GM21390 (cell line): ENCODE results near the gene EML1.
A peak's percentile ranks its signal among the peaks of the same experiment; 100 is the strongest.
"Not testable (repeated sequence)": the region's sequence is repeated elsewhere in the genome, so short reads cannot be mapped to it uniquely, and the experiment has no call there.

ENCODE experiments used
- ATAC-seq: cut with Tn5 transposase; IDR thresholded peaks from one replicate; pipeline ENCODE4 v1.9.1; 2021; ENCODE audit not compliant: unreplicated experiment

EML1 gene

DNA sequence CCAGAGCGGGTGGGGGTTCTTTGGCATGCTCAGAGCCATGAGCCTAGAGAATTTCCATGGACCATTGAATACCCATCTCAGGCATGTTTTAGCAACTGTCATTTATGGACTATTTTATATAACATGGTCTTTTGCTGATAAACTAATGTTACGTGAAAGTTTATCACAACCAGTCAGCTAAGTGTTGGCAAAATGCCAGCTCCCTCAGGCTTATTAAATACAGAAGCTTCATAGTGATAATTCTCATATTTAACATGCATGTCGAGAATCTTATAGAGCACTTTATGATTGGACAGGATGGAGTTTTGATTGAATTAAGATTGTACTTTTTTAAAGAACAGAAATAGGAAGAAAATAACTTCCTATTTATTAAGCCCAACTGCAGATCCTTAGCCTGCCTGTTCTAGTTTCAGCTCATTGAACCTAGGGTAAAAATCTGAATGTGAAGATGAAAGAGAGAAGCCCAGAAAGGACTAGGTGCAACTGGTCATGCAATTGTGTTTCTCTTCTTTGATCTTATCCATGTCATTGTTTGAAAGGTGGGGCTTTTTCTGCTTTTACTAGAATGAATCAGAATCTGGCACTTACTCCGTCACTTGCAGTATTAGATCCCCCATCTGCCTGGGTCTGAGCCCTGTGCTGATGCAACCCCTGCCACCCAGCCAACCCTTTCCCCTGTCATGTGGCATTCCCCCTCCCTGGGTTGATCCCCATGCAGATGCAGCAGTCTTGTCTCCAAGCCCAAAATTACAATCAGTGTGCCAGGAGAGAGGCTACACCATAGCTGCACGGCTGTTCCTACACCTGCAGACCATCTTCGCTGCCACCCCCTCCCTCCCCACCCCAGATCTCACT is 137.4 kb downstream of the EML1 start:
- peak; percentile 82 for ATAC-seq

DNA sequence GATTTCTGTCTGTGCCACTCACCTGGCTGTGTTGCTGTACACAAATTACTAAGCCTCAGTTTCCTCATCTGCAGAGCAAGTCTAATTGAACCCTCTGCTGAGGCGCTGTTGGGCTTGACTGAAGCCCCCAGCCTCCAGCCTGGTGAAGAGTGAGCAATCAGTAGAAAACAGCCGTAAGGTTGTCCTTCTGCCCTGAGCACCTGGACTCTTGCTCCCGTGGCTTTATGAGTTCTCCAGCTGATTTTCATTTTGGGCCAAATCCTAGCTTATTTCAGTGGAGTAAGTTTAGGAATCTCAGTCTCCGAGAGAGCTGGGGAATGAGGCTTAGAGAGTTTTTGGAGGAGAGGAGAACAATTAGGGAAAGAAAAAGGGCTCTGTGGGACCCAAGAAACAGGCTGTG is 138.1 kb downstream of the EML1 start:
- no peak for ATAC-seq

DNA sequence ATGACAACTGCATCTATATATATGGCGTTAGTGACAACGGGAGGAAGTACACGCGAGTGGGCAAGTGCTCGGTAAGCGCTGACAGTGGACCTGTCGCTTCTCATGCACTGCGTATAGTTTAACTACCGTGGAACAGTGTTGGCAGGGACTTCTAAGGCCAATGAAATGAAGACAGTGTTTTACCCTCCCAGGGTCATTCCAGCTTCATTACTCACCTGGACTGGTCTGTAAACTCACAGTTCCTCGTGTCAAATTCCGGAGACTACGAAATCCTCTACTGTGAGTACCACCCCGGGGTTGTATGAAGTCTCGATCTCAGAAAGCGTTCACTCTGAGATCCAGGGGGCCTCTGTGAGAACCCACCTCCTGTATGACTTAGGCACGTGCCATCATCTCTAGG is 142.8 kb downstream of the EML1 start:
- ATAC-seq: no peak

DNA sequence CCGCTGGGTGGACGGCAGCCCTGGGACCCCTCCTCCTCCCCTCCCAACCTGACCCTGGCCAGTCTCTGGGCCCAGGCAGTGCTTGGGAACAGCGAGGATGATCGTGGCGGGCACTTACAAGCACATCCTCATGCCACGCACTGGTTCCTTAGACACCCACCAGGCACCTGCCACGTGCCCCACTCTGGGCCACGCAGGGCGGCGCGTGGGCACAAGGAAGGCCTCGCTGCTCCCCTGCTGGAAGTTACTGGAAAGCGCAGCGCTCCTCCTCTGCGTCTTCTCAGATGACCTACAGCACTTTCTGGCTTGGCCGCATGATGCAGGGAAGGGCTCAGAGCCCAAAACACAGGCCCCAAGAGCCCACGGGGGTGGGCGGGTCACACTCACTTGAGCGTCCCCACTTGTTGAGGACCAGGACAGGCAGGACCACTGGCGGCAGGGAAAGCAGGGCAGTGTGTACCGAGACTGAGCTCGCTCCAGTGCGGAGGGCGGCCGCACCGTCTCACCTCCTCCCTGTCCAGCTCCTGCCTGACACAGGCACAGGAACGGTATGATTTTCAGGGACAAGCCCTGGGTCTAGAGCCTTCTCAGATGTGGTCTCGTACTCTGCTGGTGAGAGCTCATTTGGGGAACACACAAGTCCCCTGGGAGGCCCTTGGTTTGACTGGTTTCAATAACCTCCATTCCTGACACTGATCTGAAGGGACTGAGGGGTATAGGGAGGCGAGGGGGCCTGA is 143.7 kb downstream of the EML1 start:
- ATAC-seq: peak; percentile 68

DNA sequence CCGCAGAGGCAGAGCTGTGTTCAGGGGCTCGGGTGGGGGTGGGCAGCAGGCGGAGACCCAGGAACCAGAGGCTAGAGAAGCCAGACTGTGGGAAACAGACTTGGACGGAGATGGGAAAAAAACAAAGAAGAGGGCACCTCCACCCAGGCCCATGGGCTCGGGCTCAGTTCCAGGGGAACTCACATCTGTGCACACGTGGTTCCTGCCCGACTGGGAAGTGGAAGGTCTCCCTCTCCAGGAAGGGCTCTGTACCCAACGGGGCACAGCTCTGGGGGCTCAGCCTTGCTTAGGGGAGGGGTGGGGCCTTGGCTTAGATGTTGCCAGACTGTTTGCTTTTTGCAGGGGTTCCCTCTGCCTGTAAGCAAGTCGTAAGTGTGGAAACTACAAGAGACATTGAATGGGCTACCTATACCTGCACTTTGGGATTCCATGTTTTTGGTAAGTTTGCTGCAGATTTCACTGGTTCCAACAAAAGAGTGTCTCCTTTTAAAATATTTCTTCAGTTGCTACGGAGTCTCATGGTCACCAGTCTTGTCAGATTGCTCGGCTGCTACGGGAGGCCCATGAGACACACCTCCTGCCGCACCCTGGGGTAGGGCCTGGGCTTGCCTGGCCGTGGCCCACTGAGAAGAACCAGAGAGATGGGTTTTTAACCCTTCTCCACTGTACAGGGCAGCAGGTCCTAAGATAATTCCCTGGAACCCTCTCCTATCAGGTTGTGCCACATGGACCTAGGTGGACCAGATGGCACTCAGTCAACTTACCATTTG is 144.4 kb downstream of the EML1 start:
- ATAC-seq: peak; percentile 29

DNA sequence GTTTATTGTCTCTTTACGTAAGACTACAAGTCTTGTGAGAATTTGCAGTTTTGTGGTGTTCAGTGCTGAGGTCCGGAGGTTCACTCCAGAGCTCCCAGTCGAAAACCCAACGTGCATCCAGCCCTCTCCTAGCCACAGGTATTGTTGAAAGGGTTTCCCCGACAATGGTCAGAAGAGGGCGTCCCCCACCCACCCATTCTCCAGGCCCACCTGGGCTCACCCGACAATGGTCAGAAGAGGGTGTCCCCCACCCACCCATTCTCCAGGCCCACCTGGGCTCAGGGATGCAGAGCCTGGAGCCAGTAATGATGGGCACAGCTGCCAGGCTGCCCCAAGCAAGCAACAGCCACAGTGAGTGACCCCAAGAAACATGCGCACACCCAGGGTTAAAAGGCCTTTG is 145.2 kb downstream of the EML1 start:
- ATAC-seq: no peak

DNA sequence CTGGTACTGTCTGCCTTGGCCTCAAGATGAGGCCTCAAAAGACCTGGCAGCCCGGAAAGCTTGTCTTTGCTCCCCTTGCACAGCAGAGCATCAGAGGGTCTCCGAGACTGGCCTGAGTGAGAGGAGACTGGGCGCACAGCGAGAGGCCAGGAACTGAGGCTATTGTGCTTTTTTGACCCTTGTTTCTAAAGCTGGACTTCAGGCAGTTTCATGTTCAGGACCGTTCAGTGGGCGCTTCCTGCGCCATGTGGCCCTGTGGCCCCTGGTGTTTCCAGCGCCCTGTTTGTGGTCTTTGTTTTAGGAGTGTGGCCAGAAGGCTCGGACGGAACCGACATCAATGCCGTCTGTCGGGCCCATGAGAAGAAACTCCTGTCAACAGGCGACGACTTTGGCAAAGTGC is 145.7 kb downstream of the EML1 start:
- ATAC-seq: no peak

DNA sequence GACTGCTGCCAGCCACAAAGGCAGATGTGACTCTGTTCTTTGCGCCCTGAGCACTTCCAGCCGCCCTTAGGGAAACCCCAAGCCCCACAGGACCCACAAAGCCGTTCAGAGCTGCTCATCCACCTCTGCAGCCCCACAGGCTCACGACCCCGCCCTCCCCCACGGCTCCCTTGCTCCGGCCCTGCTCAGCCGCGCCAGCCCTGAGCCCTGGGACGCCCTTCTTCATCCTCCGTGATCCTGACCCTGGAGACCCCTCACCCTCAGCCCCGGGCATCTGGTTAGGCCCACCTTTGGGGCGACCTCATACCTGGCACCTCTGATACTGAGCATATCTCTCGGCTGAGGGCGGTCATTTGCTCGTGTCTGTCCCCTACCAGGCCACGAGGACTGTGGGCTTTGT is 146.2 kb downstream of the EML1 start:
- no peak for ATAC-seq

DNA sequence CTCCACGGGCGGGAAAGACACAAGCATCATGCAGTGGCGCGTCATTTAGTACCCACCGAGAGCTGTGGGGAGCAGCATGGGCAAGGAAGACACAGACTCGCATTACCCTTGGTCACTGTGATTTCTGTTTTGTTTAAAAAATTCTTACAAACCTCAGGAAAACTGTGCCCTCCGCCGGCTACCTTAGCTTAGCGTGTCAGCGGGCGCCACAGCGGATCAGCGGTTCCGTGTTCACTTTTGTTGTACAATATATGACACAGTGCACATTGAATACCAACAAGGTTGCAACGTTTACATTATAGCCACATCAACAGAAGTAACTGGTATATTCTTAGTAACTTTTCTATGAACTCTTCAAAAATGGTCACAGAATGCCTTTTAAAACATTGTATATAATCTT is 146.9 kb downstream of the EML1 start:
- no peak for ATAC-seq

DNA sequence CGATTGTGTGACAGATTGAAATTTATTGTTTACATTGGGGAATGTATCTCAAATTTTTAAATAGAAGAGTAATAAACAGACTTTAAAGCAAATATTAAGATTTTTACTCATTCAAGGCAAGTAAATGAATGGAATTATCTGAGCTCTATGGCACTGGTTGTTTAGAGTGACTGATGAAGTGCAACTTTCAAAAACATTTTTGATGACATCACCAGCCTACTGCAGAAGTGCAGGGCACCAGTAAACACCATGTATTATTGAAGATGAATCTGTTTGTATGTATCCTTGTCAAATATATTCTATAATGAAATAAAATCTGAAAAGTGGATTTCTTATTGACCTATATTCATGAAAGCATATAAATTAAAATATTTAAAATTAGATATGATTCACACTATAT is 148.0 kb downstream of the EML1 start:
- no peak for ATAC-seq

DNA sequence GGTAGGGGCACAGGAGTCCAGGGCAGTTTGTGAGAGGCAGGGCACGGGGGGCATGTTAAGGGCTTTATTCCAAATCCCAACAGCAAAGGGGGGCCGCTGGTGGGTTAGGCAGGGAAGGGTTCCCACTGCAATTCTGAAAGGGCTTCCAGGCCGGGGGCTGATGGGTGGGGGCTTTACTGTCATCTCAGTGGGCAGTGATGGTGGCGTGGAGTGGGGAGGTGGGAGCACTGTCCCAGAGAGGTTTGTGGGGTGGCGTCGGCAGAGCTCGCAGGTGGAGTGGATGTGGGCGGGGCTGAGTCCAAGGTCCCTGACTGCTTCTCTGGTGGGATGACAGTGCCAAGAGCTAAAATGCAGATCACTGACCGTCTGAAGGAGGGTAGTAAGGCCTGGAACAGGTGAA is 150.4 kb downstream of the EML1 start:
- no peak for ATAC-seq

DNA sequence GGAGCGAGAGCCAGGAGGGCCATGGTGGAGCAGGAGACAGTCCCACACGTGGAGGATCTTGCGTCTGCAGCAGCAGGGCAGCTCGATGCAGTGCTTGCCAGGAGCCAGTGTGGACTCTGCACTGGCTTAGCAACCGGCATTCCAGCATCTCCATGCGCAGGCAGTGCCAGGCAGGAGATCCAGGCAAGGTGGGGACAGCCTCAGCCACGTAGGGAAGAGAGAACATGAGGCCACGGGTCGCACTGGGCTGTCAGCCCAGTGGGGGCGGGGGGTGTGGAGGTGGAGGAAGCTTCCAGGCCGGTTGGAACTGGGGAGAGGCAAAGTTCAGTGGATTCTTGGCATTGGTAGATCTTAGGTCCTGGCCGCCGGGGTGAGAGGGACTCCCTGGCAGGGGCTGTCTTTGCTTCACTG is 151.0 kb downstream of the EML1 start:
- ATAC-seq: no peak

DNA sequence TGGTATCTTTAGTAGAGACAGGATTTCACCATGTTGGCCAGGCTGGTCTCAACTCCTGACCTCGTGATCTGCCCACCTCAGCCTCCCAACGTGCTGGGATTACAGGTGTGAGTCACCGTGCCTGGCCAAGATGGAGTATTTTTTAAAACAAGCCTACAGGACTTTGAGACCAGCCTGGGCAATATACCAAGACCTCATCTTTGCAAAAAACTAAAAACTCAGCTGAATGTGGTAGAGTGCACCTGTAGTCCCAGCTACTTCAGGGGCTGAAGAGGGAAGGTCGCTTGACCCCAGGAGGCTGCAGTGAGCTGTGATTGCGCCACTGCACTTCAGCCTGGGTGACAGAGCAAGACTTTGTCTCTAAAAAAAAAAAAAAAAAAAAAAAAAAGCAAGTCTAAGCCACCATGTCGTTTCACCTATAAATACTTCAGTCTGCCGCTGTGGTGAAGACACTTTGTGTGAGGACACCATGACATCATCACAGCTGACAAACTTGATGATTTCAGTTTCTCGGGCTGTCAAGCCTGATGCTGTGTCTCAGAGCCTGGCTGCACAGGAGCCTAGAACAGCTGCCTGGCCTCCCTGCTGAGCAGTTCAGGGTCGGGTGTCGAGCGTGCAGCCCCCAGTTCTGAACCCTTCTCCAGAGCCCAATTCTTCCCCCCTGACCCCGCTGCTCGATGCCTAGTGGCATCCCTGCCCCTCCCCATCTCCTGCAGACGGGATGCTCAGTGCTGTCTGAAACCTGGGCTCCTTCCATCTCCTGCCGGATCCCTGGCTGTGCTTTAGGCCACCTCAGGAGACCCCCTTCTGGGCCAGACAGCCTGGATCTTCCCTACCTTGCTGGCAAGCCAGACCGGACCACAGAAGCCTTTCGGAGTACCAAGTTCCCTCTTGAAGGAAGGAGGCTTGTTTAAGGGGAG is 152.8 kb downstream of the EML1 start:
- ATAC-seq: no peak

DNA sequence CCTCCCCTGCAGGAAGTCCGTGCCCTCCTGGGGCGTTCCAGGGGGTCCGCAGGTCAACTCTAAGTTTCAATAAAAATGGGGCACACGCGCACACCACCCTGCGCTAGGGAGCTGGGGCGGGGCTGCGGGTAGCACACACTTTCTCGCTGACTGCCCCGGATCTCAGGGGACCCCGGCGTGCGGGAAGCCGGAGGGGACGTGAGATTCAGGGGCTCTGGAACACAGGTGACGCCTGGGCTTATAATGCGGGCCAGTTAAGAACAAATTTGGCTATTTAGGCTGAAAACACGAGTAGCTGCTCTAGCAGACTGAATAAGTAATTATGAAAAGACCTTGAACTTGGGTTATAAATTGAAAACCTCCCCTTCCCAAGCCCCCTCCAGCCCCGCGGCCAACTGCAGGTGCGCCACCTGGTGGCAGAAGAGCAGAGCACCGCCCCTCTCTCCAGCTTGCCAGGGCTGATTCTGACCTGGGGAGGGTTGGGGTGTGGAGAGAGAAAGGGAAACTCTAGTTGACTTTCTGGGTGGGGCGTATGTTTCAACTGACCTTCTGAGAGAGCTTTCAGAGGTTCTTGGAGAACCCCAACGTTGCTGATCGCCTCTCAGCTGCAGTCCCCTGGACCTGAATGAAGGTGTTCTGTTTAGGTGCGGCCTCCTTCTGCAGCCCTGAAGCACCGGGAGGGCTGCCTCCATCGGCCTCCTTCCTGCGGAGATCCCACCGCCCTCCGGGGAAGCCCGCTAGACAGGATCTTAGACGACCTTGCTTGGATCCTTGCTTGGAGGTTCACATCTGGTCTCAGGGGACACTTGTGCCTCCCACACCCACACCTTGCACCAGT is 153.7 kb downstream of the EML1 start:
- peak; percentile 83 for ATAC-seq

DNA sequence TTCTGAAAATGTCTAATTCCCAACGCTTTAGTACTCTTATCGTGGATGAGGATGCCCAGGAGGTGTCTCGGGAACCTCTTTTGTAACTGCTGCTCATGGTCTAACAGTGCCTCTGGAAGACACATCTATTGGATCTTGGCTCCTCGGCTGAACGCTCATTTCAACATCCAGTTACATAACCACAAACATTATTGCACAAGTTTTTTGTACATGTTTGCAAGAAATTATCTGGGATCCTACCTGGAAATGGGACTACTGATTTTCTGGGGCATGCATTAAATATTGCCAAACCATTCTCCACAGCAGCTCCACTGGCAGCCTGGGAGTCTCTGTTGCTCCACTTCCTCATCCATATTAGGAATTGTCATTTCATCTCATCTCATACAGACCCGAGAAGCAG is 154.5 kb downstream of the EML1 start:
- ATAC-seq: no peak

DNA sequence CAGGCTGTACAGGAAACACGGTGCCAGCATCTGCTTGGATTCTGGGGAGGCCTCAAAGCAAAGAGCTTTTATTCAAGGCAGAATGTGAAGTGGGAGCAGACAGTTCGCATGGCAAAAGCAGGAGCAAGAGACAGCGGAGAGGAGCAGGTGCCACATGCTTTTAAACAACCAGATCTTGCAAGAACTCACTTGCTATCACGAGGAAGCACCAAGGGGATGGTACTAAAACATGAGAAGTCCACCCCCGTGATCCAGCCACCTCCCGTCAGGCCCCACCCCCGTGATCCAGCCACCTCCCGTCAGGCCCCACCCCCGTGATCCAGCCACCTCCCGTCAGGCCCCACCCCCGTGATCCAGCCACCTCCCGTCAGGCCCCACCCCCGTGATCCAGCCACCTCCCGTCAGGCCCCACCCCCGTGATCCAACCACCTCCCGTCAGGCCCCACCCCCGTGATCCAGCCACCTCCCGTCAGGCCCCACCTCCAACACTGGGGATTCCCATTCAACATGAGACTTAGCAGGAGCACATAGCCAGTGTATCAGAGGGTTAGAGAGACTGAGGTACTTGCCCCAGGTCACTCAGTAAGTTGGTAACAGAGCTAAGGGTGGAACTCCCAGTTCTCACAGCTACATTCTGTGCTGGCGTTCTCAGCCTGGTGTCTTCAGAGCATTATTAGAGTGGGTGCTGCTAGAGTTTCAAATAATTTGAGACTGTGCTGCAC is 156.0 kb downstream of the EML1 start:
- not testable (repeated sequence) for ATAC-seq

DNA sequence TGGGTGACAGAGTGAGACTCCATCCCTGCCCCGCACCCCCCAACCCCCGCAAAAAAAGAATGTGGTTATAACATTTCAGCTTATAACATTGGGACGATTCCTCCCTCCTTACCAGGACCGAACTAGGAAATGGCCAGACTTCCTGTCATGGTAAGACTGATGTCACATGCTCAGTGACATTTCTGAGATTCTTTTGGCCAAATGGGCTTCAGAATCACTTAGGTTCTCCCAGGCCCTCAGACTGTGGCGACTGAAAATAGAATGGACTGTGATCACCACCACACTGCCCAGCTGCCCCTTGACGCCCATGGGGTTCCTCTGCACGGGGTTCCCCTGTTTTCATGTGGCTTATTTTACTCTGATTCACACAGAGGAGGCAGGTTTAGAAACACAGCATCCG is 157.0 kb downstream of the EML1 start:
- ATAC-seq: no peak

DNA sequence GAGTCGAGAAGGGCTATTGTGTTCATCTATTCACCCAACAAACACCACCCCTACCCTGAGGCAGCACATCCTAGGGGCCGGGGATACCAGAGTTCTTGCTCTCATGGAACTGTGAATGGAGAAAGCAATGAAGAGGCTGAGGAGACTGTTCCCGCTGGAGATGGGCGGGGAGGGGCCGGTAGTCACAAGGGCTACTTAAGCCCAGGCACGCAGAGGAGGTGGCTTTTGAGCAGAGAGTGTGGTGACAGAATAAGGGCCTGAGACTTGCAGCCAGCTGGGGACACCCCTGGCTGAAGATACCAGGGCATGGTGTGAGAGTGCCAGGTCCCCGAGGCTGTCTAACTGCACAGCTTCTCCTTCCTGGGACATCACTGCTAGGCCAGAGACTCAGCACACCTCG is 157.9 kb downstream of the EML1 start:
- ATAC-seq: no peak

DNA sequence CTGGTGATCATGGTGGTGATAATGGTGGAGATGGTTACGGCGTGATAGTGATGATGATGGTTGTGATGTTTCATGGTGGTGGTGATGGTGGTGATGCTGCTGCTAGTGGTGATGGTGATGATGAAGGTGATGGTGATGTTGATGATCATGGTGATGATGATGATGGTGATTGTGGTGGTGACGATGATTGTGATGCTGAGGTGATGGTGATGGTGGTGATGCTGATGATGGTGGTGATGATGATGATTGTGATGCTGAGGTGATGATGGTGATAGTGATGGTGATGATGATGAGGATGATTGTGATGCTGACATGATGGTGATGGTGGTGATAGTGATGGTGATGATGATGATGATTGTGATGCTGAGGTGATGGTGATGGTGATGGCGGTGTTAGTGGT is 158.8 kb downstream of the EML1 start:
- ATAC-seq: no peak
